CD4-positive, alpha-beta T cell treated with Interferon alpha-2 for 1 hour (primary cell): ENCODE measurements around the gene MYO5B.
"Not testable (repeated sequence)": the region's sequence is repeated elsewhere in the genome, so short reads cannot be mapped to it uniquely, and the experiment has no call there.

Experiments
- DNase-seq, 2 donors: peaks; one replicate each; pipeline ENCODE4 v3.0.0-alpha.2; 2020 to 2022

The MYO5B gene

GRCh38 chr18:50194631-50195532, at the start of gene MYO5B:
Gene MYO5B (minus strand): TSS chr18:50195147. CDS start chr18:50194793, 354 bp downstream.
- DNase-seq, result peak; percentile 39 to 43

DNA sequence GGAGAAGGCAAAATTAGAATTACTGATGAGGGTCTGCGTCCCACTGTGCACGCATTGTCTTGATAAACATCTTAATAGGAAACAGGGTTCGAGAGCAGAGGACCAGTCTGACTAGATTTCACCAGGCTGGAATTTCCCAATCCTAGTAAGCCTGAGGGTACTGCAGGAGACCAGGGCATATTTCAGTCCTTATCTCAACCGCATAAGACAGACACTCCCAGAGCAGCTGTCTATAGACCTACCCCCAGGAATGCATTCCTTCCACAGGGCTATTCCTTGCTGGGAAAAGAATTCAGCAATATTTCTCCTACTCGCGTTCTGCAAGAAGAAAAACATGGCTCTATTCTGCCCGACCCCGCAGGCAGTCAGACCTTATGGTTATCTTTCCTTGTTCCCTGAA, 46.8 kb upstream of the MYO5B start:
- not testable (repeated sequence) for DNase-seq

DNA sequence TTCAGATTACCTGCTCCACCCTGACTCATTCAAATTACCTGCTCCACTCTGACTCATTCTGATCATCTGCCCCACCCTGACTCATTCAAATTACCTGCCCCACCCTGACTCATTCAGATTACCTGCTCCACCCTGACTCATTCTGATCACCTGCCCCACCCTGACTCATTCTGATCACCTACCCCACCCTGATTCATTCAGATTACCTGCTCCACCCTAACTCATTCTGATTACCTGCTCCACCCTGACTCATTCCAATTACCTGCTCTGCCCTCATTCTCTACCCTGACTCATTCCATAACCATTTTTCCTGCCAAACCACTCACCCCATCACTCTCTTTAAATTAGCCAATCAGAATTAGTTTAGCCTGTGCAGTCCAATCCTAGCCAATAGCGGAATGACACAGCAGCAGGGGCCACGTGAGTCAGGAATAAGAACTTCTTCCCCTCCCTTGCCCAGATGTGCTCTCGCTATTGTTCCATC, 45.2 kb upstream of the MYO5B start:
- no peak for DNase-seq

GRCh38 chr18:50232419-50232818, 37.5 kb upstream of the MYO5B start:
- DNase-seq, result no peak

GRCh38 chr18:50231621-50232020, 36.7 kb upstream of the MYO5B start:
- no peak for DNase-seq

GRCh38 chr18:50220249-50220648, 25.3 kb upstream of the MYO5B start:
- DNase-seq, result not testable (repeated sequence)

DNA sequence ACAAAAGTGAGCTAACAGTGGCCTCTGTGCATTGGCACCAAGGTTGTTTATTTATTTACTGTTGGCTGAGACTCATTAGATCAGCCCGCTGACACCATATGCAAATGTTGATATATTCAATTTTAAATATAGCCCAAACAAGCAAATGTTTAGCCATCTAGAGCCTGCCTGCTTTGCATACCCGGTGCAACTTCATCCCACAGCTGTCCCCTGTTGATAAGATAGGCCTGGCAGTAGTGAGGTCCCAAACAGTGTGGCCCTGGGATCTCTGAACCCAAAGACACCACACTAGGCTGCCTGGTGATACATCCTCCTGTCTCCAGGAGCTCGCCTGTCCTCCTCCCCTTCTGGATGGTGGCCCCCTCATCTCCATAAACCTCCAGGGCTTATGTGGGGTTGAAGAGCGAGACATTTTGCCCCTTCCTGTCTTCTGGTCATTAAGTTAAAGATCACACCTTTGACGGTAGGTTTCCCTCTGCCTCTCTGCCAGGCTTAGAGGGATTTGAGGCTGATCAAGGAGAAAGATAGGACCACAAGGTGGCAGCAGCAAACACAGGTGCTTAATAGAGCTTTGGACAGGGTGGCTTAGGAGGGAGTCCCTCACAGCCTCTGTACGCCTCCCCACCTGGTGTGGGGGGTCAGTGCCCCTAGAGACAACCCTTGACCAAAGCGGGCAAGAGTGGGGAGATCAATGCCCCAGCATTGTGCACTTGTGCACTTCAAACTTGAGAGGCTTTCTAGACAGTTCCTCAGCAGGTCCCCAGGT, 23.7 kb upstream of the MYO5B start:
- DNase-seq, result peak; percentile 26 to 47

DNA sequence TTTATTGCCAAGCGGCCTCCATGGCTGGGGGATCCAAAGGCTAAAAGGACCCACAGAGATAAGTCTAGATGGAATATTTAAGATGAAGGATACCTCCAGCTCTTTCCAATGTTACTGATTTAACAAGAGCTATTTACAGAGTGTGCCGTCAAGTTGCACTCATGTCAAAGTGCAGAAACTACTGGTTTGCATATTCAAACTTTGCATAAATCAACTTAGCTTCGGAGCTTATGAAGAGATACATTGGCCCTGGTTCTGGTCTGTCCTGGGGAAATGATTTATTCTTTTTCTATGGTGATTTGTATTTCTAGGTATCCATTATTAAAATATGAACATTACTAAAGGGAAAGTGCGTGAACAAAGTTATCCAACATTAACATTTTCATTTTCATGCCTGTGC, 14.4 kb upstream of the MYO5B start:
- DNase-seq, result no peak

DNA sequence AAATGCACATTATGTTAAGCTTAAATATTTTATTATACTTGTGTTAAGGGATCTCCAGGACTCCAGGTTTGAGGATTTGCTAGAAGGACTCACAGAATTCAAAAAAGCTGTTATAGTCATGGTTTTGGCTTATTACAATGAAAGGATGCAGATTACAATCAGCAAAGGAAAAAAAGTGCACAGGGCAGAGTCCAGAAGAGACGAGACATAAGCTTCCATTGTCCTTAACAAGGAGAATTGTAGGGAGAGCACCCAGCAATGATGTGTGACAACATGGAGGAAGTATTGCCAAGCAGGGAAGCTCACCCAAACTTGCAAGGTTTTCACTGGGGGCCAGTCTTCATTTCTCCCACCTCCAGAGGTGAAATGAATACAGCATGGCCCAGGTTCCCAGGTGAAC, 12.8 kb upstream of the MYO5B start:
- DNase-seq, result no peak

DNA sequence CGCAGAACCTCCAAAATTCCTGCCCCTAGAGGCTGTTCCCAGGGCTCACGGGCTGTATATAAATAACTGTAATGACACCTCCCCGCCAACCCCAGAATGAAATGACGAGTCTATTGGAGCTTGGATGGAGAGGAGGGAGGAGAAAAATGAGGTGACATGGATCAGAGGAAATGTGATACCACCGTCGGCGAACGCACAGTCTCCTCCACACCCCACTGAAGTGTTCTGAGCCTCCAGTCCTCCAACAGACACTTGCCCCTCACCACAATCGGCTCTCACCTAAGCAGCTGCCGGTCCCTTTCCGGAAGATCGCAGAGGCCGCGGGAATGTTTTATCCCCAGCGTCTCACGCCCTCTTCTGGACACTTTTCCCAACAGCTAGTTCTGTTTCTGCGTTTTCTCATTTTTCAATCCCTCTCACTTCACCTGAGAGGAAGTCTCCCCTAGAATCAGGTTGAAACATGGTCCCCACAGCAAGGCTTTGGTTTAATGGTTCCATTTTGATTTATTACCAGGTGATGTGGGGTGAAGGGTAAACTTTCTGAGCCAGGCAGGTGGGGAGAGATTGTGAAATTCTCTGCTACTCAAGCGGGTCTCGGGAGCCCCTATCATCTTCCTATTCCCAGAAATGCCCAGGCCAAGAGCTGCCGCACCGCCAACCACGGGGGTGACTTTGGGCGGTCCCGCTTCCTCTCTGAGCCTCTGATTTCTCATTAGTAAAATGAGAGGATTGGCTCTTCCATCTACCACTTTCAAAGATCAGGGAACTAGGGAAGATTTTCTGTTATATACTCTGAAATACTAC, 9.1 kb upstream of the MYO5B start:
- DNase-seq, result peak in 1 of 2 donors; percentile 10

- DNase-seq, result no peak
Measured at GRCh38 chr18:50201476-50202018, 6.6 kb upstream of the MYO5B start.

DNA sequence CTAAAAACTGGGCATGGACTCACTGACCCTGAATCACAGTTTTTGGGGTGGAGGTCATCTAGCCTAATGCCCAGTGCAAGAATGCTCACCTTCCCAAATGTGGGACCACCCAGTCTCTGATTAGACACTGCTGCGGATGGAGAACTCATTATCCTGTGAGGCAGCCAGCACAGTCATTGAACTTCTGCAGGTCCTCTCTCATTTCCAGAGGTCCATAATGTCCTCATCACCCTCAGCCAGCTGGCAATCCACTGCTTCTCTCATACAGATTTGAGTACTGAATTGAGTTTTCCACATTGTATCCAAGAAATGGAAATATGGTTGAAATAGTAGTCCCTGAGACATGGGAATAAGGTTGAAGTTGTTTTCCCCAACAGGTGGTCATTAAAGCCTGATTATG, 5.0 kb upstream of the MYO5B start:
- no peak for DNase-seq

DNA sequence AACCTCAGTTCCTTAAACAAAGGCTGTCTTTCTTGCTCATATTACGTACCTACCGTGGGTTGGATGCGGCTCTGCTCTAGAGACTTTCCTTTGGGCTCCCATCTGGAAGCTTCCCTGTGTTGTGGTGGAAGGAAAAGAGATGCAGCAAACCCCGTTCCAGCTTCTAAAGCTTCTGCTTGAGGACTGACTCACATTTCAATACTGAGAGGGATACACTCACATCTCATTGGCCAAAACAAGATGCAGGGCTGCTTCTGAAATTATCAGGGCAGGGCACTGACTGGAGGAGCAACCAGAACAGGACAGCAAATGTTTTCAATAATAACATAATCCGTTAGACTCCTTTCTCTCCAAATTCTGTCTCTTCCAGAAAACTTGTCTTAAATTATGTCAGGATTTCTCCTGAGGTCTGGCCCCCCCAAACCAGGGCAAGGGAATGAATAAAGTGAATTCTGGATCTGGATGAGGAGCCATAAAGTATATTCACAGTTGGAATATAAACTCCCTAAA, 4.5 kb upstream of the MYO5B start:
- no peak for DNase-seq

DNA sequence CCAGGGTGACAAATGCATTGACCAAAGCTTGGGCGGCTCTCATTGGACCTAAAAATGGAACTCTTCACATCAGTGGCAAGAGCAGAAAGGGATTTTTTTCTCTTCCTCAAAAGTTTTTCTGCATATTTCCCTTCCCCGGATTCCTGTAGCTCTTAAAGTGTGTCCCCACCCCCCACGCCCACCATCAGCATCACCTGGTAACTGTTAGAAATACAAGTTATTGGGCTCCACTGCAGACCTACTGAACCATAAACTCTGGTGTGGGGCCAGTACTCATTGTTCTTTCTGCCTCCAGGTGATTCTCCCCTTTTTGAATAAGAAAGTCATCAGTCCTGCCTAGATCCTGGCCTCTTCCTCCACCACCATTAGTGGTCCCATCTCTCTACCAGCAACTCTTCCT, 1.3 kb upstream of the MYO5B start:
- DNase-seq, result no peak

DNA sequence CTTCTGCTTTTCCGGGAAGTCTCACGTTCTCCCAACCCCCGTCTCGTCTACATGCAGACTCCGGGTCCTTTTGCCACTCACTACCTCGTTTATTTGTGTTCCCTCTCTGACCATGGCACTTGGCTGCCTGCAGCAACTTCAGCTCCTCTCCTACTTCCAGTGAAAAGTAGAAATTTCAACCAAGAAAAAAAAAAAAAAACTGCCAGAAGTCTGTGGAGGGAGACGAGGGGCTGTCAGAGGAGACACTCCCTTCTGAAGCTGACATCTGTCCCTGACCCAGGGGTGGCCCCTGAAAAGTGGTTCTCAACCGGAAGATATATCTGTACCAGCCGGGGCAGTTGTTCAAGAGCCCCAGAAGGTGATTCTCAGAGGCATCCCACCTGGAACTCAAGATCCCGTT, 742 bp upstream of the MYO5B start:
- no peak for DNase-seq

- DNase-seq, result no peak
Measured at GRCh38 chr18:50193796-50194630, 934 bp downstream of the MYO5B start.

- DNase-seq, result no peak
Measured at GRCh38 chr18:50192995-50193795, 1.8 kb downstream of the MYO5B start.

DNA sequence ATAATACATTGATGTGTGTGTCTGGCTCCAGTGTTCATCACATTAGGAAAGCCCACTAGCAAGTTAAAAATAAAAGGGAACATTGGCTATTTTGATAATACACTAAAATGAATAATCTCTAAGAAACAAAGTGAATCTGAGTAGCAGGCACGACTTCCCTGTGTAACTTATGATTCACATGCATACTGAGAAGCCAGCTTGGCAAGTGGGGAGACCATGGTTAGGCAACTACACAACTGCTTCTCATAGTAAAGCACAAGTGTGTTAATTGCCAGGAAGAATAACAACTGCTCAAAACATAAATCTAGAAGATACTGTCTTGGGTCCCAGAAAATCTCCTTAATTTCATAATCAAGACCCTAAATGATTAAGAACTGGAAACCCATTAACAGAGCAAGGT, 4.0 kb downstream of the MYO5B start:
- DNase-seq, result no peak

GRCh38 chr18:50190236-50190635, 4.7 kb downstream of the MYO5B start:
- DNase-seq, result no peak

DNA sequence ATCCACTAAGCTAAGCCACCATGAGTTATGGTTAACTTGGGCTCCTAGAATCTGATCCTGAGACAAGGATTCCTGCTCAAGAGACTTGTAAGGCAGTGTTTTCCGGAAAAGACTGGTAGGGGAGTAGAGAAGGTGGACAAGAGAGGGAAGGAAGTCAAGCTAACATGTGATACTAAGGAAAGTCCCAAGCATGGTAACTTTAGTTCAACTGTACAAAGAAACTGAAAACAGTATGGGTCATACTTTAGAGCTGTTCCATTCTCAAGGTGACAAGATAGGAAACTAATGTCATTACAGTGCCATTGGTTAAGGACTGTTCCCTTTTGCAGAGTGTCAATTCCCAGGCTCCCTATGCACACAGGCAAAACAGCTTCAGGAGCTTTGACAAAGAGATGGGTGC, 5.8 kb downstream of the MYO5B start:
- no peak for DNase-seq

- no peak for DNase-seq
Measured at GRCh38 chr18:50188652-50189051, 6.3 kb downstream of the MYO5B start.
